CD14-positive monocyte (primary cell): Measurements from ENCODE around the gene GAS7. TPM values are rescaled to one million over a fixed set of nuclear protein-coding genes. Genes with fewer than 3 reads are reported as not detected.
A peak's percentile ranks its signal among the peaks of the same experiment; 100 is the strongest.

ENCODE experiments used
- DNase-seq, 3 donors: peaks; one replicate each; pipeline ENCODE4 v3.0.0-alpha.2; 2011 to 2022
- H2AFZ ChIP-seq: 2 replicates; pipeline ENCODE4 v1.6.0; 2012; ENCODE audit warnings: mild to moderate bottlenecking, low read depth, low read length, inconsistent platforms; ENCODE audit not compliant: insufficient read depth, poor library complexity, severe bottlenecking
- H3K27ac ChIP-seq, 2 donors: 1 replicate in 1 of 2; 2 replicates in 1 of 2; pipeline ENCODE4 v1.5.1; 2012 to 2013; ENCODE audit warnings: low read length in 2 of 2, control low read depth in 1 of 2, inconsistent platforms in 1 of 2, low read depth in 1 of 2, mild to moderate bottlenecking in 1 of 2
- H3K27me3 ChIP-seq, 2 donors: one replicate each; pipeline versions ENCODE4 v1.6.0 to v1.6.1; 2011 to 2013; ENCODE audit warnings: low read length in 2 of 2; ENCODE audit not compliant: control insufficient read depth in 2 of 2, insufficient read depth in 2 of 2
- H3K36me3 ChIP-seq, 2 donors: replicated peaks in 1 of 2; 1 replicate in 1 of 2; 2 replicates in 1 of 2; pipeline versions ENCODE4 v1.5.1 to v1.6.1; 2012 to 2013; ENCODE audit warnings: low read length in 2 of 2, control low read depth in 1 of 2, inconsistent platforms in 1 of 2, mild to moderate bottlenecking in 1 of 2; ENCODE audit not compliant: insufficient read depth in 2 of 2, control insufficient read depth in 1 of 2
- H3K4me1 ChIP-seq, 2 donors: 1 replicate in 1 of 2; 2 replicates in 1 of 2; pipeline versions ENCODE4 v1.5.1 to v1.6.1; 2012 to 2013; ENCODE audit warnings: low read length in 2 of 2, control low read depth in 1 of 2, inconsistent platforms in 1 of 2, mild to moderate bottlenecking in 1 of 2, moderate library complexity in 1 of 2; ENCODE audit not compliant: insufficient read depth in 2 of 2, control insufficient read depth in 1 of 2
- H3K4me2 ChIP-seq: replicated peaks from 2 replicates; pipeline ENCODE3; 2012; ENCODE audit warnings: low read length, moderate library complexity, mild to moderate bottlenecking; ENCODE audit not compliant: poor library complexity, severe bottlenecking; ENCODE audit errors: extremely low read depth
- H3K4me3 ChIP-seq, 3 experiments: fragments of 200-600 bp in 1 of 3; sonication (generic) in 1 of 3; replicated peaks in 1 of 3; 1 replicate in 2 of 3; 2 replicates in 1 of 3; pipeline ENCODE4 v1.5.1; 2011 to 2013; ENCODE audit warnings: low read length in 3 of 3, mild to moderate bottlenecking in 3 of 3, control low read depth in 2 of 3, low read depth in 2 of 3, inconsistent platforms in 1 of 3, moderate library complexity in 1 of 3
- H3K79me2 ChIP-seq: 2 replicates; pipeline ENCODE4 v1.6.0; 2012; ENCODE audit warnings: mild to moderate bottlenecking, control low read depth, inconsistent platforms, low read length, moderate library complexity; ENCODE audit not compliant: insufficient read depth
- H3K9ac ChIP-seq: 2 replicates; pipeline ENCODE4 v1.6.0; 2017; ENCODE audit warnings: low read length, mild to moderate bottlenecking; ENCODE audit not compliant: insufficient read depth, poor library complexity, severe bottlenecking
- H3K9me3 ChIP-seq, 2 donors: replicated peaks in 1 of 2; 1 replicate in 1 of 2; 2 replicates in 1 of 2; pipeline versions ENCODE4 v1.5.1 to v1.6.1; 2012 to 2013; ENCODE audit warnings: low read length in 2 of 2, control low read depth in 1 of 2; ENCODE audit not compliant: control insufficient read depth in 1 of 2, insufficient read depth in 1 of 2
- H4K20me1 ChIP-seq: 2 replicates; pipeline ENCODE4 v1.6.0; 2012; ENCODE audit warnings: mild to moderate bottlenecking, low read length, control low read depth, moderate library complexity; ENCODE audit not compliant: insufficient read depth
- H3K27ac Mint-ChIP-seq, 7 donors: one replicate each; pipeline ENCODE4 v1.8.0; 2020; ENCODE audit warnings: mild to moderate bottlenecking in 7 of 7, mixed read lengths in 7 of 7, moderate library complexity in 6 of 7, inconsistent platforms in 2 of 7
- H3K27me3 Mint-ChIP-seq, 3 donors: one replicate each; pipeline ENCODE4 v1.8.0; 2021 to 2022; ENCODE audit warnings: low read depth in 3 of 3, mild to moderate bottlenecking in 3 of 3, mixed read lengths in 3 of 3, moderate library complexity in 3 of 3, inconsistent platforms in 1 of 3
- H3K36me3 Mint-ChIP-seq, 2 donors: one replicate each; pipeline ENCODE4 v1.8.0; 2020; ENCODE audit warnings: mixed read lengths in 2 of 2, inconsistent platforms in 1 of 2, mild to moderate bottlenecking in 1 of 2
- H3K4me1 Mint-ChIP-seq: one replicate; pipeline ENCODE4 v1.8.0; 2020; ENCODE audit warnings: mild to moderate bottlenecking, mixed read lengths
- H3K4me3 Mint-ChIP-seq, 2 donors: one replicate each; pipeline ENCODE4 v1.8.0; 2020; ENCODE audit warnings: mild to moderate bottlenecking in 2 of 2, mixed read lengths in 2 of 2, moderate library complexity in 1 of 2
- H3K9me3 Mint-ChIP-seq, 7 donors: one replicate each; pipeline ENCODE4 v1.8.0; 2020 to 2022; ENCODE audit warnings: mixed read lengths in 7 of 7, mild to moderate bottlenecking in 6 of 7, moderate library complexity in 6 of 7, inconsistent platforms in 2 of 7
- WGBS: methylation state at CpG from one replicate; pipeline ENCODE4 v1.1.5; 2013; ENCODE audit warnings: missing lambda C conversion rate; ENCODE audit not compliant: insufficient coverage; 5-methylcytosine and 5-hydroxymethylcytosine counted together
- intact Hi-C, 2 donors: fragments of 100-400 bp; cut with micrococcal nuclease; formaldehyde crosslinking; loops; one replicate each; pipeline versions ENCODE4 v1.15.0 to v1.15.1; 2023
- polyA plus RNA-seq, 3 donors: library from polyadenylated mRNA; depleted of rRNA in 1 of 3; unstranded in 2 of 3; stranded (reverse) in 1 of 3; fragments of 300-500 nt in 2 of 3; fragments of >200 nt in 1 of 3; fragmentation: Illumina TruSeq in 2 of 3; gene quantifications; 1 replicate in 2 of 3; 2 replicates in 1 of 3; pipeline ENCODE4 v1.2.3, GENCODE V29; 2012 to 2021
- TF ChIP-seq, protein P1 (sequence below): fragments of 200-600 bp; IDR thresholded peaks from one replicate; pipeline ENCODE4 v1.8.0; 2022; ENCODE audit warnings: antibody characterized with exemption, mild to moderate bottlenecking

Gene GAS7
- polyA plus RNA-seq, 3 donors = 53.1 to 91.9 (median 66.6) TPM

GRCh38 chr17:10183931-10184930, 14.2 kb downstream of the GAS7 start:
- WGBS = 75% methylated on average over 4 of the region's 8 CpGs
- no peak for DNase-seq
- peaks cover 58% of the 10 kb centered on the region for H3K79me2 ChIP-seq
- intact Hi-C loops = no loop called here
- TF ChIP-seq, protein P1, sequence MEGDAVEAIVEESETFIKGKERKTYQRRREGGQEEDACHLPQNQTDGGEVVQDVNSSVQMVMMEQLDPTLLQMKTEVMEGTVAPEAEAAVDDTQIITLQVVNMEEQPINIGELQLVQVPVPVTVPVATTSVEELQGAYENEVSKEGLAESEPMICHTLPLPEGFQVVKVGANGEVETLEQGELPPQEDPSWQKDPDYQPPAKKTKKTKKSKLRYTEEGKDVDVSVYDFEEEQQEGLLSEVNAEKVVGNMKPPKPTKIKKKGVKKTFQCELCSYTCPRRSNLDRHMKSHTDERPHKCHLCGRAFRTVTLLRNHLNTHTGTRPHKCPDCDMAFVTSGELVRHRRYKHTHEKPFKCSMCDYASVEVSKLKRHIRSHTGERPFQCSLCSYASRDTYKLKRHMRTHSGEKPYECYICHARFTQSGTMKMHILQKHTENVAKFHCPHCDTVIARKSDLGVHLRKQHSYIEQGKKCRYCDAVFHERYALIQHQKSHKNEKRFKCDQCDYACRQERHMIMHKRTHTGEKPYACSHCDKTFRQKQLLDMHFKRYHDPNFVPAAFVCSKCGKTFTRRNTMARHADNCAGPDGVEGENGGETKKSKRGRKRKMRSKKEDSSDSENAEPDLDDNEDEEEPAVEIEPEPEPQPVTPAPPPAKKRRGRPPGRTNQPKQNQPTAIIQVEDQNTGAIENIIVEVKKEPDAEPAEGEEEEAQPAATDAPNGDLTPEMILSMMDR = no peak
- H4K20me1 ChIP-seq = peaks cover 79% of the 10 kb centered on the region
- H3K4me2 ChIP-seq = no peak overlapping the region
- no peak overlapping the region for H3K27ac ChIP-seq
- H3K9me3 ChIP-seq = no peaks in the 10 kb centered on the region
- Mint-ChIP-seq H3K27me3 (peaks cover 0 to 2% (median 1%) of the 10 kb centered on the region in 3 donors), H3K4me1 (peaks cover 46% of the 10 kb centered on the region), H3K4me3 (no peak overlapping the region), H3K36me3 (peaks cover 3 to 15% of the 10 kb centered on the region in 2 donors), H3K9me3 (peaks cover 0 to 4% (median 0%) of the 10 kb centered on the region in 7 donors), H3K27ac (peak overlapping the region in 3 of 7 donors; percentile 12 to 52 (median 12))
- no peak overlapping the region for H3K9ac ChIP-seq
- H3K4me3 ChIP-seq = no peak overlapping the region
- H3K4me1 ChIP-seq = peaks cover 4 to 5% of the 10 kb centered on the region in 2 donors
- H2AFZ ChIP-seq = no peak overlapping the region
- H3K27me3 ChIP-seq = no peaks in the 10 kb centered on the region
- no peaks in the 10 kb centered on the region for H3K36me3 ChIP-seq

- DNase-seq = no peak
- intact Hi-C loops = no loop called here
- TF ChIP-seq, protein P1 = no peak
- whole genome bisulfite sequencing = 100% methylated on average over 5 of the region's 5 CpGs
- H3K4me1 Mint-ChIP-seq = peaks cover 55% of the 10 kb centered on the region
- H3K36me3 Mint-ChIP-seq = peaks cover 3 to 12% of the 10 kb centered on the region in 2 donors
- Histone ChIP-seq H4K20me1 (peaks cover 64% of the 10 kb centered on the region), H3K4me1 (peaks cover 18 to 19% of the 10 kb centered on the region in 2 donors), H3K4me2 (no peak overlapping the region), H3K36me3 (no peaks in the 10 kb centered on the region), H3K9ac (no peak overlapping the region), H2AFZ (no peak overlapping the region), H3K4me3 (no peak overlapping the region), H3K79me2 (peaks cover 53% of the 10 kb centered on the region), H3K27ac (no peak overlapping the region), H3K27me3 (no peaks in the 10 kb centered on the region), H3K9me3 (no peaks in the 10 kb centered on the region)
- peaks cover 0 to 4% (median 0%) of the 10 kb centered on the region in 7 donors for H3K9me3 Mint-ChIP-seq
- H3K4me3 Mint-ChIP-seq = no peak overlapping the region
- peak overlapping the region in 1 of 7 donors; percentile 46 for H3K27ac Mint-ChIP-seq
- H3K27me3 Mint-ChIP-seq = peaks cover 0 to 2% (median 0%) of the 10 kb centered on the region in 3 donors
These were observed 15.6 kb downstream of the GAS7 start for GRCh38 chr17:10182785-10183184.
